Lung microvascular endothelial cell (primary cell): ENCODE measurements around the gene TMEM94. TPM values are rescaled to one million over a fixed set of nuclear protein-coding genes. Genes with fewer than 3 reads are reported as not detected.

ENCODE experiments used
- DNase-seq, 2 donors: peaks; one replicate each; pipeline versions ENCODE4 v3.0.0 to v3.0.0-alpha.2; 2010; ENCODE audit warnings: low read depth in 2 of 2
- total RNA-seq: library from RNA; depleted of rRNA; stranded (reverse); fragments of >200 nt; gene quantifications from 2 replicates; pipeline ENCODE4 v1.2.1, GENCODE V29; 2014

The TMEM94 gene
- total RNA-seq, 1 donor from 2014 or later = 20.6 TPM

GRCh38 chr17:75524269-75524969 lies 68.0 kb downstream of the TMEM94 start:
- no peak for DNase-seq

- peak in 1 of 2 donors; percentile 72 for DNase-seq
Observed at GRCh38 chr17:75524970-75525805, 68.8 kb downstream of the TMEM94 start, which contains the start of gene LLGL2. Gene LLGL2 (plus strand): TSS chr17:75525697. CDS start chr17:75543427, 17,730 bp downstream.

GRCh38 chr17:75525806-75526554 lies 69.5 kb downstream of the TMEM94 start:
- DNase-seq = no peak

GRCh38 chr17:75526555-75527270 lies 70.3 kb downstream of the TMEM94 start:
- DNase-seq = no peak

GRCh38 chr17:75530837-75531720 lies 74.6 kb downstream of the TMEM94 start:
- no peak for DNase-seq

GRCh38 chr17:75531721-75532072 lies 75.3 kb downstream of the TMEM94 start:
- DNase-seq = no peak

GRCh38 chr17:75535119-75535537 lies 78.7 kb downstream of the TMEM94 start:
- DNase-seq = no peak

GRCh38 chr17:75535871-75536270 lies 79.4 kb downstream of the TMEM94 start:
- DNase-seq = no peak

- no peak for DNase-seq
Observed at GRCh38 chr17:75536366-75536765, 79.9 kb downstream of the TMEM94 start.

GRCh38 chr17:75539967-75540729 lies 83.7 kb downstream of the TMEM94 start:
- DNase-seq = no peak

- no peak for DNase-seq
Observed at GRCh38 chr17:75540923-75541503, 84.6 kb downstream of the TMEM94 start.

- DNase-seq = no peak
Observed at GRCh38 chr17:75542229-75542628, 85.8 kb downstream of the TMEM94 start.

- DNase-seq = no peak
Observed at GRCh38 chr17:75542728-75543336, 86.4 kb downstream of the TMEM94 start.

- DNase-seq = no peak
Observed at GRCh38 chr17:75544250-75544649, 87.8 kb downstream of the TMEM94 start.

- no peak for DNase-seq
Observed at GRCh38 chr17:75546181-75546580, 89.7 kb downstream of the TMEM94 start.

GRCh38 chr17:75547091-75547490 lies 90.7 kb downstream of the TMEM94 start:
- DNase-seq = no peak

- DNase-seq = no peak
Observed at GRCh38 chr17:75548813-75549212, 92.4 kb downstream of the TMEM94 start.
